Tibial artery (tissue), 4 donors: ENCODE data around the gene CAMTA1.

Source experiments
- DNase-seq, 2 donors: peaks; one replicate each; pipeline ENCODE4 v3.0.0-alpha.2; 2019
- H3K27ac ChIP-seq, 2 donors: fragments of 200-600 bp; sonication (generic) in 1 of 2; 1 replicate in 1 of 2; 2 replicates in 1 of 2; pipeline ENCODE4 v1.5.1; 2018 to 2019; ENCODE audit warnings: mild to moderate bottlenecking in 1 of 2
- H3K27me3 ChIP-seq, 2 donors: fragments of 200-600 bp; sonication (generic) in 1 of 2; one replicate each; pipeline versions ENCODE4 v1.5.1 to v1.6.0; 2016 to 2019
- H3K36me3 ChIP-seq, 3 donors: fragments of 200-600 bp; sonication (generic) in 2 of 3; one replicate each; pipeline ENCODE4 v1.5.1; 2016 to 2019; ENCODE audit warnings: mild to moderate bottlenecking in 2 of 3
- H3K4me1 ChIP-seq, 4 donors: fragments of 200-600 bp; sonication (generic) in 2 of 4; 1 replicate in 3 of 4; 2 replicates in 1 of 4; pipeline ENCODE4 v1.5.1; 2016 to 2019
- H3K4me3 ChIP-seq, 2 donors: fragments of 200-600 bp; sonication (generic) in 1 of 2; 1 replicate in 1 of 2; 2 replicates in 1 of 2; pipeline ENCODE4 v1.5.1; 2018 to 2019; ENCODE audit warnings: mild to moderate bottlenecking in 2 of 2
- H3K9me3 ChIP-seq, 3 donors: fragments of 200-600 bp; sonication (generic) in 1 of 3; one replicate each; pipeline ENCODE4 v1.5.1; 2016 to 2019
- intact Hi-C: fragments of 100-400 bp; cut with DNase I; formaldehyde crosslinking; loops from one replicate; pipeline ENCODE4 v1.15.0; 2023; ENCODE audit warnings: low total_unique reads
- TF ChIP-seq, protein P1 (sequence below), 2 experiments: fragments of 200-600 bp in 1 of 2; fragments of 450-650 bp in 1 of 2; IDR thresholded peaks; one replicate each; pipeline ENCODE4 v1.5.1; 2017 to 2019; ENCODE audit warnings: antibody characterized with exemption in 2 of 2, mild to moderate bottlenecking in 1 of 2, moderate library complexity in 1 of 2

The CAMTA1 gene

DNA sequence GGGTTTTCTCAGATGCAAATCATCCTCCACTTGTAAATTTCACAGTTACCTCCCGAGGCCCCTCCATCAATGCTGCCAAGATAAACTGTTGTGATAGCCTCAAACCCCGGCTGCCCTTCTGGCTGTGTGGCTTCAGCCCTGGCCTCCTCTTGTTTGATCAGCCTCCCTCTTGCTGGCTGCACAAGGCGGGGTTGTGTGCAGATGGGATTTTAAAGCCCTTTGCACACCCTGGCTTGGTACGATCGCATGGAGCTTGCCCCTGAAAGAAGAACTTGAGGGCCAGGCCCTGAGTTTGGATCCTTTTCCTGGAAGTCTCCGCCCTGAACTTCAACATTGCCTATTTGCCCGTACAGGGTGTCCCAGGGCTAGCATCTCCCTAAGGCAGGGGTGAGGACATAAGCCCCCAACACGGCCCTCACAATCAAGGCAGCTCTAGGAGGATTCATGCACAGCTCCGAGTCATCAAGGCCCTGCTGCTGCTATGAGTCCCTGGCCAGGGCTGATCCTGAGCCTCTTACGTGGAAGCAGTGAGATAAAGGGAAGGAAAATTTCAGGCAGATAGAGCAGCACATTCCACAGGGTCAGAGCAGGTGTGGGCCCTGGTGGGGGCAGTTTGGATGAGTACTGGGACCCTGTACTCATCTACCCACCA lies 804.6 kb downstream of the CAMTA1 start:
- Histone ChIP-seq H3K9me3 (no peaks in the 10 kb centered on the region), H3K27me3 (peaks cover 0 to 30% of the 10 kb centered on the region in 2 donors), H3K36me3 (no peaks in the 10 kb centered on the region), H3K27ac (no peak overlapping the region), H3K4me3 (no peak overlapping the region), H3K4me1 (no peaks in the 10 kb centered on the region)
- TF ChIP-seq, protein P1, sequence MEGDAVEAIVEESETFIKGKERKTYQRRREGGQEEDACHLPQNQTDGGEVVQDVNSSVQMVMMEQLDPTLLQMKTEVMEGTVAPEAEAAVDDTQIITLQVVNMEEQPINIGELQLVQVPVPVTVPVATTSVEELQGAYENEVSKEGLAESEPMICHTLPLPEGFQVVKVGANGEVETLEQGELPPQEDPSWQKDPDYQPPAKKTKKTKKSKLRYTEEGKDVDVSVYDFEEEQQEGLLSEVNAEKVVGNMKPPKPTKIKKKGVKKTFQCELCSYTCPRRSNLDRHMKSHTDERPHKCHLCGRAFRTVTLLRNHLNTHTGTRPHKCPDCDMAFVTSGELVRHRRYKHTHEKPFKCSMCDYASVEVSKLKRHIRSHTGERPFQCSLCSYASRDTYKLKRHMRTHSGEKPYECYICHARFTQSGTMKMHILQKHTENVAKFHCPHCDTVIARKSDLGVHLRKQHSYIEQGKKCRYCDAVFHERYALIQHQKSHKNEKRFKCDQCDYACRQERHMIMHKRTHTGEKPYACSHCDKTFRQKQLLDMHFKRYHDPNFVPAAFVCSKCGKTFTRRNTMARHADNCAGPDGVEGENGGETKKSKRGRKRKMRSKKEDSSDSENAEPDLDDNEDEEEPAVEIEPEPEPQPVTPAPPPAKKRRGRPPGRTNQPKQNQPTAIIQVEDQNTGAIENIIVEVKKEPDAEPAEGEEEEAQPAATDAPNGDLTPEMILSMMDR (IDR thresholded peaks at IDR 0.05): no peak
- peak; percentile 15 to 47 for DNase-seq
- intact Hi-C loops: no loop called here

DNA sequence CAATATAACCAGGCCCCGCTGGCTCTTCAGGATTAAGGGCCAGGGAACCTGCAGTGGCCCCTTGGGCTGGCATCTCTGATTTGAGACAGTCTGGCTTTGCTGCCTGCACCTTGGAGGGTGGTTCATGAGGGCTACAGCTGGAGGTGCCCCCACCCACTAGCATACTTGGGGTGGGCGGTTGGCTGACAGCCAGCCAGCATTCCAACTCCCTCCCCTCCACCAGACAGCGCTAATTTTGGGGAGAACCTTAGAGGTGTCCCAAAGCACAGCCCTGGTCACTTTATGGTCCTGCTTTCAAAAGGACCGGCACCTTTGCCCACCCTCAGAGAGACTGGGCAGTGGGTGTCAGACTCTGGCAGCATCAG lies 805.2 kb downstream of the CAMTA1 start:
- peak; percentile 17 to 48 for DNase-seq
- no peaks in the 10 kb centered on the region for H3K9me3 ChIP-seq
- no peaks in the 10 kb centered on the region for H3K36me3 ChIP-seq
- TF ChIP-seq, protein P1 (IDR thresholded peaks at IDR 0.05): no peak
- H3K4me3 ChIP-seq: no peak overlapping the region
- intact Hi-C loops: no loop called here
- H3K27me3 ChIP-seq: peaks cover 0 to 25% of the 10 kb centered on the region in 2 donors
- no peaks in the 10 kb centered on the region for H3K4me1 ChIP-seq
- H3K27ac ChIP-seq: no peak overlapping the region

DNA sequence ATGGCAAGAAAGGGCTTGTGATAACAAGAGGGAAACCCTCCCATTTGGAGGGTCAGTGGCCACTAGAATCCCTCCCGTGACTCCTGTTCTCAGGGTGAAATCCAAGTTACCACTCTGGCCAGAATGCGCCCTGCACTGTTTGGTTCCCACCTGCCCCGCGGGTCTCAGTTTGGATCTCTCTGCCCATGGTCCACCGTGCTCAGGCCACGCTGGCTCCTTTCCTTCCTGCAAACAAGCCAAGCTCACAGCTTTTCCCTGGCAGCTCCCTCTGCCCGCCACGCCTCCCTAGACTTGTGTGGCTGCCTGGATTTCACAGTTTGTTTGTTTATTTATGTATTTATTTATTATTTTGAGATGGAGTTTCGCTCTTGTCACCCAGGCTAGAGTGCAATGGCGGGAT lies 806.3 kb downstream of the CAMTA1 start:
- TF ChIP-seq, protein P1 (IDR thresholded peaks at IDR 0.05): no peak
- Histone ChIP-seq H3K36me3 (no peaks in the 10 kb centered on the region), H3K4me1 (no peaks in the 10 kb centered on the region), H3K27me3 (peaks cover 0 to 14% of the 10 kb centered on the region in 2 donors), H3K4me3 (no peak overlapping the region), H3K9me3 (no peaks in the 10 kb centered on the region), H3K27ac (no peak overlapping the region)
- peak; percentile 15 to 53 for DNase-seq
- intact Hi-C loops: no loop called here

DNA sequence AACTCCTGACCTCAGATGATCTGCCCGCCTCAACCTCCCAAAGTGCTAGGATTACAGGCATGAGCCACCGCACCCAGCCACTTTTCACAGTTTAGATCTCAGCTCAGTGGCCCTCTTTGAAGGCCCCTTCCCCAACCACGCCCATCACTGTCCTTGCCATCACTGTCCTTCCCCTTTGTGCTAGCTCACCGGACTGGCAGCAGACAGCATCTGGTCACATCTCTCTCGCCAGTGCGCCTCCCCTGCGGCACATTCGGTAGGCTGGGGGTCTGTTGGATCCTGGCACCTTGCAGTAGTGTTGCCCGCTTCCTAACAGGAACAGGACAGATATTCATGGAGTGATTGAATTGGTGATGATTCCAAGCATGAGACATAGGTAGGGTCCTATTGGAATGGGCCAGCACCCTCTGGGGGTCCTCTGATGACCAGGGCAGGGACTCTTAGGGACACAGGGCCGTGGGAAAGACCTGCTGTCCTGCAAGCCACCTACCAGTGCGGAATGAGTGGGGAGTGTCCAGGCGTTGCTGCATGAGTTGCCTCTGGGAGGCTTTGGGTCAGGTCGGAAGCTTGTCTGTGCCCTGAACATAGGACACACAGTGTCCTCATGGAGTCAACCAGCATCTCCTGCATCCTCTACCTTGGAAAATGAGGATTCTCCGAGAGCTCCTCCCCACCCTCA lies 807.0 kb downstream of the CAMTA1 start:
- H3K36me3 ChIP-seq: no peaks in the 10 kb centered on the region
- no peaks in the 10 kb centered on the region for H3K9me3 ChIP-seq
- peak; percentile 7 to 37 for DNase-seq
- no peaks in the 10 kb centered on the region for H3K4me1 ChIP-seq
- H3K27ac ChIP-seq: no peak overlapping the region
- H3K4me3 ChIP-seq: no peak overlapping the region
- TF ChIP-seq, protein P1 (IDR thresholded peaks at IDR 0.05): no peak
- peaks cover 0 to 13% of the 10 kb centered on the region in 2 donors for H3K27me3 ChIP-seq
- intact Hi-C loops: no loop called here

DNA sequence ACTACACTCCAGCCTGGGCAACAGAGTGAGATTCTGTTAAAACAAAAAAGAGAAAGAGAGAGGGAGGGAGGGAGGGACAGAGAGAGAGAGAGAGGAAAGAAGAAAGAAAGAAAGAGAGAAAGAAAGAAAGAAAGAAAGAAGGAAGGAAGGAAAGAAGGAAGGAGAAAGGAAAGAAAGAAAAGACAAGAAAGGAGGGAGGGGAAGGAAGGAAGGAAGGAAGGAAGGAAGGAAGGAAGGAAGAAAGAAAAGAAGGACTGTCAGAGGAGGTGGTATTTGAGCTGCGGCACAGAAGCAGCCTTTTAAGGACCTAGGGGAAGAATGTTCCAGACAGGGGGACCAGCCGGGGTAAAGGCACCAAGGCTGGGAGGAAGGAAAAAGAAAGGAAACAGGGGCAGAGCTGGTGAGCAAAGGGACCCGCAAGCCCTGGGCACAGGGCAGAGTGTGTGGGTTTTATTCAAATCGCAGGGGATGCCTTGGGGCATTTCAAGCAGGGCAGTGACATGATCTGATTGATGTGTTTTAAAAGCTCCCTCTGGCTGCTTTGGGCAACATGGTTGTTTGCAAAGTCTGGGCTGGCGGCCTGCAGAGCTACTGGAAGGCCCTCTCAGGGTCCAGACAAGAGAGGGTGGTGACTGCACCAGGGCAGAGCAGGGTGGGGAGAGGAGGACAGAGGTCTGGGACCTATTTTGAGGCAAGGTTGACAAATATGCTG lies 808.9 kb downstream of the CAMTA1 start:
- Histone ChIP-seq H3K27ac (no peak overlapping the region), H3K9me3 (peaks cover 0 to 1% (median 0%) of the 10 kb centered on the region in 3 donors), H3K4me3 (no peak overlapping the region), H3K36me3 (no peaks in the 10 kb centered on the region), H3K27me3 (peaks cover 0 to 6% of the 10 kb centered on the region in 2 donors), H3K4me1 (no peaks in the 10 kb centered on the region)
- TF ChIP-seq, protein P1 (IDR thresholded peaks at IDR 0.05): no peak
- DNase-seq: peak in 1 of 2 donors; percentile 5
- intact Hi-C loops: no loop called here
